Right ventricle myocardium superior (tissue), 1 donor: ENCODE measurements around the gene CAPN6. TPM values are rescaled to one million over a fixed set of nuclear protein-coding genes. Genes with fewer than 3 reads are reported as not detected.

Source experiments
- ATAC-seq: fragments of 200-7000 bp; cut with Tn5 transposase; one replicate; pipeline ENCODE4 v1.9.1; 2020; ENCODE audit warnings: mild to moderate bottlenecking; ENCODE audit not compliant: poor library complexity
- DNase-seq: peaks from one replicate; pipeline ENCODE4 v3.0.0-alpha.2; 2020
- intact Hi-C: fragments of 100-400 bp; cut with DNase I; formaldehyde crosslinking; loops from one replicate; pipeline ENCODE4 v1.11.2; 2022
- long read RNA-seq: library from polyadenylated mRNA; unstranded; transcript quantifications from one replicate; pipeline ENCODE4 v2.0.0, GENCODE V29; 2021
- total RNA-seq: library from RNA; stranded (reverse); fragmentation: NEBNext Ultra II Directional; extraction: Animal tissue kit (Norgen Biotek cat#: 25700); gene quantifications from one replicate; pipeline ENCODE4 v1.2.1, GENCODE V29; 2021
- donor health status: DM: no; HTN: yes; CAD: no; lungs with severe emphysema.

Gene CAPN6, protein sequence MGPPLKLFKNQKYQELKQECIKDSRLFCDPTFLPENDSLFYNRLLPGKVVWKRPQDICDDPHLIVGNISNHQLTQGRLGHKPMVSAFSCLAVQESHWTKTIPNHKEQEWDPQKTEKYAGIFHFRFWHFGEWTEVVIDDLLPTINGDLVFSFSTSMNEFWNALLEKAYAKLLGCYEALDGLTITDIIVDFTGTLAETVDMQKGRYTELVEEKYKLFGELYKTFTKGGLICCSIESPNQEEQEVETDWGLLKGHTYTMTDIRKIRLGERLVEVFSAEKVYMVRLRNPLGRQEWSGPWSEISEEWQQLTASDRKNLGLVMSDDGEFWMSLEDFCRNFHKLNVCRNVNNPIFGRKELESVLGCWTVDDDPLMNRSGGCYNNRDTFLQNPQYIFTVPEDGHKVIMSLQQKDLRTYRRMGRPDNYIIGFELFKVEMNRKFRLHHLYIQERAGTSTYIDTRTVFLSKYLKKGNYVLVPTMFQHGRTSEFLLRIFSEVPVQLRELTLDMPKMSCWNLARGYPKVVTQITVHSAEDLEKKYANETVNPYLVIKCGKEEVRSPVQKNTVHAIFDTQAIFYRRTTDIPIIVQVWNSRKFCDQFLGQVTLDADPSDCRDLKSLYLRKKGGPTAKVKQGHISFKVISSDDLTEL
- total RNA-seq: 0.08 TPM
- long read RNA-seq: 0 reads

- DNase-seq: no peak
- intact Hi-C loops: no loop called here
- no peak for ATAC-seq
Measured at GRCh38 chrX:111270339-111270738, at the start of gene CAPN6. TSS of gene CAPN6 (minus strand) at chrX:111270483. CDS start at chrX:111263936, 6,547 bp downstream.

- ATAC-seq: no peak
- no peak for DNase-seq
- intact Hi-C loops: no loop called here
Measured at GRCh38 chrX:111319451-111319850, 49.2 kb upstream of the CAPN6 start.

DNA sequence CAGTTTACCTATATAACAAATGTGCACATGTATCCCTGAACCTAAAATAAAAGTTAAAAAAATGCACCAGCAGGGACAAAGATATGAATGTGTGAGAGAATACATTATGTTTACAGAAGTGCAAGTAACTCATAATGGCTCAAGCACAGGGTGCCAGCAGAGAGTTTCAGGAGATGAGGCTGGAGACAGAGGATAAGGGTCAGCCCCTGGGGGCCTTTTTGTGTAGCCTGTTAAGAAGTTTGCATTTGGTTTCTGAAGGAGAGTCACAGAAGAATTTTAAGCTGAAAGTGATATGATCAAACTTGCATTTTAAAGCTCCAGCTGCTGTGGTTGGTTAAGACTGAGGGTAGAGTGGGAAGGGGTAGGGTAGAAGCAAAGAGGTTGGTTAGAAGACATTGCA, 48.6 kb upstream of the CAPN6 start:
- ATAC-seq (no peak), DNase-seq (no peak)
- intact Hi-C loops: no loop called here

- DNase-seq (no peak), ATAC-seq (no peak)
- intact Hi-C loops: no loop called here
Measured at GRCh38 chrX:111309083-111309482, 38.8 kb upstream of the CAPN6 start.

DNA sequence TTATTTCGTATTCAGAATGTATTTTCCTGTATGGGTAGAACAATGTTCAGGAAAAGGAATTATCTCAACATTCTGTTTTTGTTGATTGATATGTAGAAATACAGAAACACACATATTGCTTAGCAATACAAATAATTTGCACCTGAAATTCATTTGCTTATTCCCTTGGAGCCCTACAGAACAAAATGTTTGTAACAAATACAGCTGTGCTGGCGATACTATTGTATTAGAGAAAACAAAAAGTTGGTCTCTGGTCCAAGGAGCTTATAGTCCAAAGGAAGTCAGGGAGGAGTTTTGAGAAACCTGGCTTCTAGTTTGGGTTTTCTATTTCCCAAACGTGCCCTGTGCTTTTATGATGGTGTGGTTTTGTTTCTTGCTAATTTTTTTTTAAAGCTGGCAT, 37.8 kb upstream of the CAPN6 start:
- ATAC-seq (no peak), DNase-seq (no peak)
- intact Hi-C loops: no loop called here

- ATAC-seq (no peak), DNase-seq (no peak)
- intact Hi-C loops: no loop called here
Measured at GRCh38 chrX:111302284-111302683, 32.0 kb upstream of the CAPN6 start.

- intact Hi-C loops: no loop called here
- ATAC-seq (no peak), DNase-seq (no peak)
Measured at GRCh38 chrX:111288841-111289240, 18.6 kb upstream of the CAPN6 start.

- no peak for DNase-seq
- intact Hi-C loops: no loop called here
- no peak for ATAC-seq
Measured at GRCh38 chrX:111284631-111285293, 14.5 kb upstream of the CAPN6 start.

GRCh38 chrX:111283446-111283845, 13.2 kb upstream of the CAPN6 start:
- intact Hi-C loops: no loop called here
- DNase-seq (no peak), ATAC-seq (no peak)

DNA sequence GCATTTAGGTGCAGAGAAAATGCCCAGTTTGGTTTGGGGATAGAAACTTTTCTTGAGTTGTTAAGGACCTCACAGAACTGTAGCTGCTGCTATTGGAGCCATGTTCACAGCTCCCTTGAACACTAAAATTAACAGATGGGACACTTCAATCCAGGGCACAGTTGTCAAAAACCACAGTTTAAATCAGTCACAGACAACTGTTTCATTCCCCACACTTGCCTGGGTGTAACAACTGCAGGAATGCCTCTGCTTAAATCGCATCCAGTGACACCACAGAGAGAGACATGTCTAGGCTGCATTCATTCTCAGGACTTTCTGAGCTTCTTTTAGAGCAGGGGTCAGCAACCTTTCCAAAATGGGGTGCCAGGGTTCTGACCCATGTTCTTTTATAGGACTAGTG, 12.7 kb upstream of the CAPN6 start:
- intact Hi-C loops: no loop called here
- ATAC-seq: no peak

DNA sequence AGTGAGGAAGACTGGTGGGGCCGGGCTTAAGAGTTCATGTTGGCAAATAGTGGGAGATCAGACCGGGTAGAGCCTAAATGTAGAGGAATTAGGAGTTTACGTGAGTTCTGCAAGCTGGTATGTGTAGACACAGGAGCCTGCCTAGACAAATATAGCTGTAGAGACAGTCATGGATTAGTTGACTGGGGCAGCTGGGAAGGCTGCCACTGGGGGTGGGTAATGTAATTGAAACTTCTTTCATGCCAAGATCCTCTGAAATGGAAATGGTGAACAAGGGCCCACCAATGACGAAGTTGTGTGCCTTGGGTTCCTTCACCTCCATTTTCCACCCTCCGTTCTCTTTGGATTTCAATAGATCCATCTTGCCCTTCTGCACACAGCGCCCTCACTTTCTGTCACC, 11.9 kb upstream of the CAPN6 start:
- intact Hi-C loops: no loop called here
- no peak for ATAC-seq
- no peak for DNase-seq

More for the DNA sequence above, 12.7 kb upstream of the CAPN6 start:
- no peak for DNase-seq

GRCh38 chrX:111268506-111268905, 1.8 kb downstream of the CAPN6 start:
- no peak for ATAC-seq
- DNase-seq: no peak
- intact Hi-C loops: no loop called here

DNA sequence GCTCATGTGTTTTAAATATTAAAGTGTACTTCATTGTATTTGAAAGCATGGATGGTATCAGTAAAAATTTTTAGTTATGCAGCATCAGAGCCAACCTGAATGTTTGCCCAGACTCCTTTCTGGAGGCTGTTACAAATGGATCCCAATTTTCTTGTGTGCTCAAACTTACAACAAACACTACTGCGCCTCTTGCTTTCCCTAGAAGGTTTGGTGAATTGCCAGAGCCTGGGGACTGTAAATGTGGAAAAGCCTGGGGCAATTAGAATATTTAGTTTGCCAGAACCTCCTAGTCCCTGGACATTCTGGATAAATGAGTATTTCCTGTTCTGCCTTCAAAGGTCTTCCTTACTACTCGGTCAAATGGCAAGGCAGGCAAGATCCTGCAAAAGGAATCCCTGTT, 4.8 kb downstream of the CAPN6 start:
- ATAC-seq (no peak), DNase-seq (no peak)
- intact Hi-C loops: no loop called here

- intact Hi-C loops: no loop called here
- DNase-seq (no peak), ATAC-seq (no peak)
Measured at GRCh38 chrX:111264385-111264784, 5.9 kb downstream of the CAPN6 start.

DNA sequence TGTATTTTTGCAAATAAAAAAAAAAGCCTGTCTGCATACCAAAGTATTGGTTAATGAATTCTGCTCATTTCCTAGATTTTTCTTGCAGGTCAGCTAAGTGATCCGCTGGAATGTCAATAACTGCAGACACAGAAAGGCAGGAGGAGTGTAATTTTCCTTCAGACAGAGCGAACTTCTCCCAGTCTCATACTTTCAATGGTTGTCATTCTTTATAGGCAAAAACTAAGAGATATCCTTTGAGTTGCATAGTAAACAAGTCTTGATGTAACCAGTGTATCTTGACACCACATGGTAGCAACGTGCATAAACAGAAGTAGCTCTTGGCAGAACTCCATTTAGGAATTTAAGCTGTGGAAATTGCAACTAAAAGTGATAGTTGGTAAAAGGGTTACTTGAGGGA, 8.2 kb downstream of the CAPN6 start:
- intact Hi-C loops: no loop called here
- DNase-seq (no peak), ATAC-seq (no peak)

GRCh38 chrX:111260451-111260850, 9.8 kb downstream of the CAPN6 start:
- DNase-seq: no peak
- no peak for ATAC-seq
- intact Hi-C loops: no loop called here

DNA sequence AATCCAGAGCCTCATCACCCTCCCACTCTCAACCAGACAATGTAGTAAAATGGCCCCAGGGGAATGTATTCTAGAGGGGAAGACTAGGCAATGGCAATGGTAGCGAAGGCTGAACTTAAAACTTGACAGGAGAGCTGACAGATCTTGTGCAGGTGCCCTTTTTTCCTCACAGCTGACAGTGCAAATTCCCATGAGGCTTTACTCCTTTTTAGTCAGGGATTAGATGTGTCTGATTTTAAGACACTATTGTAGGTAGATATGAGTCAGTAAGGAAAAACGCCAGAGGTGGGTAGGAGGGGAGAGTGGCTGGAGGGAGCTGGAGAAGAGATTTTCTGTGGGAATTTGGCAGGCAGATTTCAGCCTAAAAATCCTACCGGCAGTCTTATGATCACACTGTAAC, 10.7 kb downstream of the CAPN6 start:
- no peak for ATAC-seq
- intact Hi-C loops: no loop called here
- no peak for DNase-seq

DNA sequence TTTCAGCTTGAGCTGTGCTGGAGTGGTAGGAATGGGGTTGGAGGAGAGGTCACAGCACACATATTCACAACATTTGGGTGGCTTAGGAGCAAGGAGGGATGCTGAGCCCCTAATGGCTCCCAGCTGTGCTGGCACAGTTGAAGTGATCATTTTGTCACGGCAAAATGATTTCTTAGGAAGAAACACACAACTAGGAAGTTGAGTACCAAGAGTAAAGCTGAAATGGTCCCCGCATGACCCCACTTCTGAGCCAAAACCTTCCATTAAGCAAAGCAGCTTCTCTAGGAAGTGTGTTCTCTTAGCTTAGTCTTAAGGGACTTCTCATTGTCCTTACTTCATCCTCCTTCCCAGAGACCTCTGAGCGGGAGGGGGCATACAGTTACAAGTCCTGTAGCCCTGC, 12.6 kb downstream of the CAPN6 start:
- intact Hi-C loops: no loop called here
- no peak for ATAC-seq
- DNase-seq: no peak

DNA sequence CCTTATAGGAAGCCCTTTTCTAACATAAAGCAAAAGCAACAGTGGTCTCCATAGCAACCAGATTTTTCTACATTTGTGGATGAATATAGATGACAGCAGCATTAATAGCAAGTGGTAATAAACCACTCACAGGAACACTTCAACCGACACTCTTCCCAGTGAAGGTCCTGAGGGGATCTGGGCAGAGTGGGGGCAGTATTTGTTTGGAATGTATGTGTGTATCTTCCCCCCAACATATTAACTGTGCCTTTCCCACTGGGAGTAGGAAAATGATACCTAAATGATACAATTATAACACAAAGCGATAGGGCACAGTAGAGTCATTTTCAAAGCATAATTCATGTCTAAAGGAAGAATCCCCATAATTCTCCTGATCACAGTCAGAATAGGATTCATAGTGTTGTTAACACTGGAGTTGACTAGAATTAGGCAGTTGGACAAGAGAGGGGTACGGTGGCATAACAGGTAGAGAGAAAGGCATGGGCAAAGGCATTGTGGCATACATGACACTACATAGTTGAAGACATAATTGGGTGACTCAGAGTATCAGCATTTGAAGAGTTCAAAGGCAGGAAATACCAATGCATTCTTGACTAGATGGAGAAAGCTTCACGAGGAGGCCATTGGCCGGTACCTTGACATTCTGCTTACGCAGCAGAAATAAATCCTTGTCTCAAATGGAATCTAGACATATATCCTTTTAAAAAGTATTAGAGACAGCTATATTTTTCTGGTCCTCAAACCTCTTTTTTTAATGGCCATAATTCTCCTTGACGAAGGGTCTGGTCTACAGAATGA, 15.2 kb downstream of the CAPN6 start:
- intact Hi-C loops: no loop called here
- DNase-seq: no peak
- ATAC-seq: no peak
